Naive thymus-derived CD4-positive, alpha-beta T cell (primary cell): Measurements from ENCODE around the gene ZFAND4. TPM values are rescaled to one million over a fixed set of nuclear protein-coding genes. Genes with fewer than 3 reads are reported as not detected.

Experiments
- ATAC-seq: fragments of 150-1000 bp; cut with Tn5 transposase; 2 replicates; pipeline ENCODE4 v1.10.0; 2021; ENCODE audit warnings: mild to moderate bottlenecking, moderate library complexity
- CTCF ChIA-PET: fragments of 350-600 bp; sonication (Branson Sonifier 250); formaldehyde crosslinking; loops from one replicate; lab custom pipeline; 2021; ENCODE audit warnings: antibody characterized with exemption; lab: Charles Lee
- POLR2A ChIA-PET: fragments of 350-600 bp; sonication (Branson Sonifier 250); formaldehyde crosslinking; loops from one replicate; lab custom pipeline; 2021; ENCODE audit warnings: antibody characterized with exemption, inconsistent platforms; lab: Charles Lee
- DNase-seq, 9 donors: peaks; one replicate each; pipeline versions ENCODE4 v3.0.0 to v3.0.0-alpha.2; 2020 to 2022; ENCODE audit warnings: mixed read lengths in 1 of 9
- H3K27ac ChIP-seq: one replicate; pipeline ENCODE4 v1.7.0; 2013; ENCODE audit warnings: mild to moderate bottlenecking, low read depth, low read length, moderate library complexity
- H3K27me3 ChIP-seq, 2 donors: one replicate each; pipeline ENCODE4 v1.7.0; 2013; ENCODE audit warnings: low read length in 2 of 2, mild to moderate bottlenecking in 2 of 2, moderate library complexity in 2 of 2; ENCODE audit not compliant: control insufficient read depth in 2 of 2, insufficient read depth in 2 of 2
- H3K36me3 ChIP-seq, 3 experiments: 1 replicate in 2 of 3; 2 replicates in 1 of 3; pipeline ENCODE4 v1.7.0; 2013; ENCODE audit warnings: low read length in 3 of 3, mild to moderate bottlenecking in 3 of 3, moderate library complexity in 1 of 3; ENCODE audit not compliant: insufficient read depth in 3 of 3, control insufficient read depth in 2 of 3
- H3K4me1 ChIP-seq, 2 donors: one replicate each; pipeline ENCODE4 v1.7.0; 2013; ENCODE audit warnings: low read length in 2 of 2, mild to moderate bottlenecking in 2 of 2, moderate library complexity in 1 of 2; ENCODE audit not compliant: control insufficient read depth in 2 of 2, insufficient read depth in 2 of 2
- H3K4me3 ChIP-seq: 2 replicates; pipeline ENCODE4 v1.7.0; 2013; ENCODE audit warnings: mild to moderate bottlenecking, low read length
- H3K9me3 ChIP-seq, 3 experiments: 1 replicate in 2 of 3; 2 replicates in 1 of 3; pipeline ENCODE4 v1.7.0; 2013; ENCODE audit warnings: low read length in 3 of 3; ENCODE audit not compliant: control insufficient read depth in 2 of 3
- H3K27ac Mint-ChIP-seq, 9 donors: one replicate each; pipeline ENCODE4 v1.8.0; 2020 to 2022; ENCODE audit warnings: mixed read lengths in 9 of 9, mild to moderate bottlenecking in 8 of 9, moderate library complexity in 5 of 9, inconsistent platforms in 2 of 9
- H3K27me3 Mint-ChIP-seq, 5 donors: one replicate each; pipeline ENCODE4 v1.8.0; 2021 to 2022; ENCODE audit warnings: mixed read lengths in 5 of 5, mild to moderate bottlenecking in 1 of 5
- H3K36me3 Mint-ChIP-seq, 5 donors: one replicate each; pipeline ENCODE4 v1.8.0; 2020 to 2022; ENCODE audit warnings: mixed read lengths in 5 of 5, mild to moderate bottlenecking in 3 of 5, inconsistent platforms in 1 of 5
- H3K4me1 Mint-ChIP-seq, 7 donors: one replicate each; pipeline ENCODE4 v1.8.0; 2020 to 2022; ENCODE audit warnings: mixed read lengths in 7 of 7, mild to moderate bottlenecking in 3 of 7, inconsistent platforms in 1 of 7
- H3K4me3 Mint-ChIP-seq, 10 donors: one replicate each; pipeline ENCODE4 v1.8.0; 2020 to 2022; ENCODE audit warnings: mild to moderate bottlenecking in 10 of 10, mixed read lengths in 10 of 10, moderate library complexity in 6 of 10, inconsistent platforms in 2 of 10
- H3K9me3 Mint-ChIP-seq, 11 donors: one replicate each; pipeline ENCODE4 v1.8.0; 2020 to 2022; ENCODE audit warnings: mixed read lengths in 11 of 11, mild to moderate bottlenecking in 4 of 11, inconsistent platforms in 1 of 11, moderate library complexity in 1 of 11
- intact Hi-C, 2 donors: fragments of 100-400 bp; cut with micrococcal nuclease; formaldehyde crosslinking; loops; one replicate each; pipeline ENCODE4 v1.15.1; 2023
- polyA plus RNA-seq, 2 donors: library from polyadenylated mRNA; unstranded; fragments of 300-500 nt; fragmentation: Illumina TruSeq; gene quantifications; one replicate each; pipeline ENCODE4 v1.2.3, GENCODE V29; 2021
- total RNA-seq, 6 experiments: library from RNA in 5 of 6; stranded (reverse) in 5 of 6; gene quantifications; 1 replicate in 5 of 6; 2 replicates in 1 of 6; pipeline ENCODE4 v1.2.3 and lab custom pipeline; 2021 to 2026

ZFAND4 gene
- total and polyA plus RNA-seq, 7 experiments from 2014 or later: 21.4 to 33.2 (median 29.5) TPM

GRCh38 chr10:45594276-45595157 is 78.1 kb downstream of the ZFAND4 start:
- Histone ChIP-seq H3K27ac (peak overlapping the region; percentile 79), H3K4me1 (peaks cover 11 to 20% of the 10 kb centered on the region in 2 donors), H3K27me3 (no peaks in the 10 kb centered on the region), H3K4me3 (peak overlapping the region; percentile 85), H3K36me3 (peaks cover 0 to 6% (median 0%) of the 10 kb centered on the region in 3 experiments), H3K9me3 (no peaks in the 10 kb centered on the region)
- H3K27me3 Mint-ChIP-seq: peaks cover 4 to 7% (median 7%) of the 10 kb centered on the region in 5 donors
- peak overlapping the region; percentile 72 to 97 (median 93) for H3K27ac Mint-ChIP-seq
- intact Hi-C loops: loop anchor here (1.0 to 10.0 kb wide), 11 partner anchors 13 to 590 kb away; partner anchors contain the start of genes ZFAND4 (in 2 of the 2), NCOA4 (in 1 of the 2), TIMM23 (in 1 of the 2) and ZNF22 (in 1 of the 2)
- H3K4me1 Mint-ChIP-seq: peaks cover 27 to 51% (median 40%) of the 10 kb centered on the region in 7 donors
- H3K9me3 Mint-ChIP-seq: peaks cover 0 to 9% (median 3%) of the 10 kb centered on the region in 11 donors
- peaks cover 7 to 20% (median 17%) of the 10 kb centered on the region in 5 donors for H3K36me3 Mint-ChIP-seq
- H3K4me3 Mint-ChIP-seq: peak overlapping the region; percentile 86 to 96 (median 93)
- peak; percentile 83 to 94 (median 88) for DNase-seq
- ChIA-PET CTCF (interaction anchor here (1.0 kb wide), 1 partner anchor 14 kb away, joined by 4 read pairs; no protein-coding TSS in a partner anchor), POLR2A (interaction anchor here (1.0 to 3.7 kb wide), 2 partner anchors 14 to 78 kb away, joined by 4 to 30 read pairs; partner anchors contain the start of gene ZFAND4)
- ATAC-seq: peak; percentile 95

GRCh38 chr10:45593938-45594275 is 78.7 kb downstream of the ZFAND4 start:
- no peaks in the 10 kb centered on the region for H3K27me3 ChIP-seq
- peak overlapping the region; percentile 85 for H3K4me3 ChIP-seq
- ChIA-PET POLR2A (interaction anchor here (1.0 to 3.7 kb wide), 2 partner anchors 14 to 78 kb away, joined by 4 to 30 read pairs; partner anchors contain the start of gene ZFAND4), CTCF (interaction anchor here (1.0 kb wide), 1 partner anchor 13 kb away, joined by 4 read pairs; no protein-coding TSS in a partner anchor)
- no peak for ATAC-seq
- peaks cover 7 to 24% (median 20%) of the 10 kb centered on the region in 5 donors for H3K36me3 Mint-ChIP-seq
- no peaks in the 10 kb centered on the region for H3K9me3 ChIP-seq
- peaks cover 0 to 6% (median 0%) of the 10 kb centered on the region in 11 donors for H3K9me3 Mint-ChIP-seq
- H3K27ac ChIP-seq: peak overlapping the region; percentile 79
- H3K27me3 Mint-ChIP-seq: peaks cover 0 to 7% (median under 1%) of the 10 kb centered on the region in 5 donors
- peaks cover 11 to 20% of the 10 kb centered on the region in 2 donors for H3K4me1 ChIP-seq
- peak overlapping the region; percentile 60 to 97 (median 93) for H3K27ac Mint-ChIP-seq
- peaks cover 27 to 51% (median 40%) of the 10 kb centered on the region in 7 donors for H3K4me1 Mint-ChIP-seq
- peaks cover 0 to 6% (median 0%) of the 10 kb centered on the region in 3 experiments for H3K36me3 ChIP-seq
- intact Hi-C loops: loop anchor here (1.0 to 10.0 kb wide), 12 partner anchors 13 to 589 kb away; partner anchors contain the start of genes ZFAND4 (in 2 of the 2), NCOA4 (in 1 of the 2), TIMM23 (in 1 of the 2) and ZNF22 (in 1 of the 2)
- DNase-seq: no peak
- peak overlapping the region; percentile 86 to 96 (median 93) for H3K4me3 Mint-ChIP-seq

- peaks cover 0 to 6% (median 0%) of the 10 kb centered on the region in 3 experiments for H3K36me3 ChIP-seq
- DNase-seq (no peak), ATAC-seq (no peak)
- ChIA-PET POLR2A (interaction anchor here (3.7 kb wide), 1 partner anchor 13 kb away, joined by 30 read pairs; no protein-coding TSS in a partner anchor), CTCF (no interaction called here)
- Mint-ChIP-seq H3K4me1 (peaks cover 27 to 51% (median 40%) of the 10 kb centered on the region in 7 donors), H3K4me3 (peak overlapping the region; percentile 86 to 96 (median 93)), H3K27me3 (peaks cover 0 to 7% (median 0%) of the 10 kb centered on the region in 5 donors), H3K27ac (peak overlapping the region in 8 of 9 donors; percentile 2 to 96 (median 79)), H3K9me3 (peaks cover 0 to 6% (median 0%) of the 10 kb centered on the region in 11 donors), H3K36me3 (peaks cover 7 to 24% (median 20%) of the 10 kb centered on the region in 5 donors)
- no peaks in the 10 kb centered on the region for H3K27me3 ChIP-seq
- no peak overlapping the region for H3K27ac ChIP-seq
- H3K4me3 ChIP-seq: peak overlapping the region; percentile 85
- no peaks in the 10 kb centered on the region for H3K9me3 ChIP-seq
- intact Hi-C loops: loop anchor here (2.0 to 10.0 kb wide), 4 partner anchors 172 to 588 kb away; partner anchors contain the start of genes TIMM23 (in 1 of the 2) and ZNF22 (in 1 of the 2)
- peaks cover 11 to 20% of the 10 kb centered on the region in 2 donors for H3K4me1 ChIP-seq
These were observed 79.6 kb downstream of the ZFAND4 start for GRCh38 chr10:45592926-45593325.

GRCh38 chr10:45592432-45592831 is 80.1 kb downstream of the ZFAND4 start:
- peaks cover 11 to 20% of the 10 kb centered on the region in 2 donors for H3K4me1 ChIP-seq
- ATAC-seq: no peak
- peak in 2 of 9 donors; percentile 7 to 27 for DNase-seq
- Mint-ChIP-seq H3K9me3 (peaks cover 0 to 7% (median 2%) of the 10 kb centered on the region in 11 donors), H3K27ac (peak overlapping the region in 8 of 9 donors; percentile 6 to 94 (median 60)), H3K4me3 (peak overlapping the region; percentile 63 to 96 (median 76)), H3K36me3 (peaks cover 7 to 28% (median 21%) of the 10 kb centered on the region in 5 donors), H3K4me1 (peaks cover 30 to 51% (median 43%) of the 10 kb centered on the region in 7 donors), H3K27me3 (peaks cover 0 to 7% (median 0%) of the 10 kb centered on the region in 5 donors)
- intact Hi-C loops: loop anchor here (2.0 to 10.0 kb wide), 4 partner anchors 172 to 588 kb away; partner anchors contain the start of genes TIMM23 (in 1 of the 2) and ZNF22 (in 1 of the 2)
- ChIA-PET POLR2A (interaction anchor here (0.6 to 3.7 kb wide), 2 partner anchors 12 to 19 kb away, joined by 3 to 30 read pairs; no protein-coding TSS in a partner anchor), CTCF (no interaction called here)
- H3K27ac ChIP-seq: no peak overlapping the region
- H3K9me3 ChIP-seq: no peaks in the 10 kb centered on the region
- no peak overlapping the region for H3K4me3 ChIP-seq
- H3K36me3 ChIP-seq: peaks cover 0 to 6% (median 0%) of the 10 kb centered on the region in 3 experiments
- H3K27me3 ChIP-seq: no peaks in the 10 kb centered on the region

- H3K9me3 Mint-ChIP-seq: peaks cover 2 to 16% (median 5%) of the 10 kb centered on the region in 11 donors
- Histone ChIP-seq H3K27me3 (no peaks in the 10 kb centered on the region), H3K4me1 (peaks cover 11 to 20% of the 10 kb centered on the region in 2 donors), H3K27ac (no peak overlapping the region), H3K4me3 (no peak overlapping the region), H3K9me3 (no peaks in the 10 kb centered on the region), H3K36me3 (peaks cover 0 to 6% (median 0%) of the 10 kb centered on the region in 3 experiments)
- H3K27me3 Mint-ChIP-seq: peaks cover 0 to 7% (median 0%) of the 10 kb centered on the region in 5 donors
- intact Hi-C loops: loop anchor here (10.0 kb wide), 3 partner anchors 384 to 586 kb away; partner anchors contain the start of genes TIMM23 (in 1 of the 2) and ZNF22 (in 1 of the 2)
- H3K4me3 Mint-ChIP-seq: peak overlapping the region in 6 of 10 donors; percentile 70 to 96 (median 90)
- ATAC-seq (no peak), DNase-seq (no peak)
- H3K4me1 Mint-ChIP-seq: peaks cover 32 to 56% (median 44%) of the 10 kb centered on the region in 7 donors
- ChIA-PET CTCF (no interaction called here), POLR2A (interaction anchor here (0.6 to 3.7 kb wide), 3 partner anchors 10 to 29 kb away, joined by 3 to 30 read pairs (median 3); no protein-coding TSS in a partner anchor)
- peaks cover 13 to 35% (median 27%) of the 10 kb centered on the region in 5 donors for H3K36me3 Mint-ChIP-seq
- H3K27ac Mint-ChIP-seq: peak overlapping the region in 3 of 9 donors; percentile 6 to 25 (median 6)
These were observed 81.3 kb downstream of the ZFAND4 start for GRCh38 chr10:45591280-45591679.
